Measurements from ENCODE around the gene PDE6A. TPM values are rescaled to one million over a fixed set of nuclear protein-coding genes. Genes with fewer than 3 reads are reported as not detected.

PDE6A gene
- total and polyA plus RNA-seq, 2 of the 13 experiments (the other 11 are each of a cell fraction or from before 2014, with no cell fraction given), result 0.01 TPM; not detected in 1

GRCh38 chr5:149828161-149829011 is 116.2 kb downstream of the PDE6A start (continued):
- no peak for TF ChIP-seq ARID4A (CRISPR knock-in tag; IDR thresholded peaks at IDR 0.05; ENCODE audit: borderline replicate concordance)
- TF ChIP-seq CTCF (CRISPR knock-in tag; IDR thresholded peaks at IDR 0.05), result peak; percentile 95
- TF ChIP-seq ZNF337 (CRISPR knock-in tag; IDR thresholded peaks at IDR 0.05; ENCODE audit: borderline replicate concordance, low read depth), result no peak
- no peak for TF ChIP-seq BCL3 (CRISPR knock-in tag; IDR thresholded peaks at IDR 0.05)
- 0 out of 2 replicates have a peak, but pooled peaks have one; percentile 37 for TF ChIP-seq ZSCAN9 (CRISPR knock-in tag; IDR thresholded peaks at IDR 0.05; ENCODE audit: borderline replicate concordance)
- no peak for TF ChIP-seq TP53 (CRISPR knock-in tag; conservative IDR thresholded peaks at IDR 0.05)
- no peak for TF ChIP-seq SAP130 (CRISPR knock-in tag; IDR thresholded peaks at IDR 0.05; ENCODE audit: low read depth)
- peak; percentile 68 for TF ChIP-seq XRCC5 (optimal IDR thresholded peaks at IDR 0.05; ENCODE audit: low read length)
- 0 out of 2 replicates have a peak, but pooled peaks have one; percentile 28 for TF ChIP-seq ERF (CRISPR knock-in tag; IDR thresholded peaks at IDR 0.05)
- TF ChIP-seq BCL6 (CRISPR knock-in tag; IDR thresholded peaks at IDR 0.05), result 0 out of 2 replicates have a peak, but pooled peaks have one; percentile 31
- no peak for TF ChIP-seq CREB1 (IDR thresholded peaks at IDR 0.05)
- no peak for TF ChIP-seq CREB1 (CRISPR knock-in tag; IDR thresholded peaks at IDR 0.05)
- TF ChIP-seq BRD4 (CRISPR knock-in tag; IDR thresholded peaks at IDR 0.05), result no peak
- TF ChIP-seq ZNF362 (CRISPR knock-in tag; IDR thresholded peaks at IDR 0.05; ENCODE audit: borderline replicate concordance), result peak; percentile 19; the same call in 1 of the 2 replicates
- TF ChIP-seq SMC3 (IDR thresholded peaks at IDR 0.05; ENCODE audit: low read length), result peak; percentile 97
- TF ChIP-seq KLF16 (CRISPR knock-in tag; IDR thresholded peaks at IDR 0.05), result 0 out of 4 replicates have a peak, but pooled peaks of 1 of the 2 experiments have one; percentile 55
- no peak for TF ChIP-seq MEIS2 (CRISPR knock-in tag; IDR thresholded peaks at IDR 0.05)
- TF ChIP-seq SATB2 (CRISPR knock-in tag; IDR thresholded peaks at IDR 0.05), result no peak
- TF ChIP-seq RAD21 (CRISPR knock-in tag; IDR thresholded peaks at IDR 0.05), result peak; percentile 86
- TF ChIP-seq ZNF652 (CRISPR knock-in tag; IDR thresholded peaks at IDR 0.05; ENCODE audit: borderline replicate concordance, low read depth), result peak; percentile 24; the same call in 1 of the 2 replicates
- no peak for TF ChIP-seq PREB (CRISPR knock-in tag; IDR thresholded peaks at IDR 0.05)
